ENCODE results near the gene DIPK2A. TPM values are rescaled to one million over a fixed set of nuclear protein-coding genes. Genes with fewer than 3 reads are reported as not detected.

DIPK2A gene
- total and polyA plus RNA-seq, 8 donors, result 3.9 to 142 (median 20.7) TPM

DNA sequence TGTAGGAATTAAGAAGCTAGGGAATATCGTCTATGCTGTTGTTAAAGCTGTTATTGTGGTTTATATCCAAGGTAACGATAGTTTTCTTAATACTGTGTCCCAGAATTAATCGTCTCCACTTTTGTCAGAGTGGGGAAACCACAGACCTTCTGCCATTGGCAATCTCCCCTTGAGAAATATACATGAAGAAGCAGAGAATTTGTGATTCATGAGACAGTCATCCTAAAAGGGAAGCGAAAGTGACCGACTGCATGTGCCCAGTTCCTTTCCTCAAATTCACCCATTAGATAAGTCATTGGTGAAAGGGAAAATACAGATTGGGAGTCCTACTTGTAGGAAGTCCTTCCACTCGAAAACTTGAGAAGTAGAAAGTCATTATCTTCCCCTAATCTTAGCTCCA lies 26.6 kb downstream of the DIPK2A start:
- intact Hi-C loops (cut with DNase I; ENCODE audit: low total_unique reads), result no loop called here

DNA sequence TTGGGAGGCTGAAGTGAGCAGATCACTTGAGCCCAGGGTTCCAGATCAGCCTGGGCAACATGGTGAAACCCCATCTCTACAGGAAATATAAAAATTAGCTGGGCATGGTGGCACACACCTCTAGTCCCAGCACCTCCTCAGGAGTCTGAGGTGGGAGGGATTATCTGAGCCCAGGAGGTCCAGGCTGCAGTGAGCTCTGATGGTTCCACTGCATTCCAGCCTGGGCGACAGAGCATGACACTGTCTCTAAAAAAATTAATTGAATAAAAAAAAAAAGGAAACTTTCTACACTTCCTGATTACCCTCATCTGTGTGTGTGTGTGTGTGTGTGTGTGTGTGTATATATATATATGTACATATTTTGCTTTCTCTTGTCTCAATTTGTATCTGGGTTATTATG lies 31.4 kb downstream of the DIPK2A start:
- Histone ChIP-seq H3K27ac (no peak overlapping the region), H3K36me3 (no peaks in the 10 kb centered on the region), H3K4me3 (no peak overlapping the region), H3K27me3 (no peaks in the 10 kb centered on the region), H3K9me3 (no peaks in the 10 kb centered on the region), H3K4me1 (no peaks in the 10 kb centered on the region)
- no peak for DNase-seq
- 87 to 100% (median 93%) methylated on average over 1 of the region's 1 CpG for WGBS, 5 donors
- intact Hi-C loops (cut with DNase I; ENCODE audit: low total_unique reads), result no loop called here
- TF ChIP-seq POLR2A (IDR thresholded peaks at IDR 0.05), result no peak
- TF ChIP-seq, protein P1, sequence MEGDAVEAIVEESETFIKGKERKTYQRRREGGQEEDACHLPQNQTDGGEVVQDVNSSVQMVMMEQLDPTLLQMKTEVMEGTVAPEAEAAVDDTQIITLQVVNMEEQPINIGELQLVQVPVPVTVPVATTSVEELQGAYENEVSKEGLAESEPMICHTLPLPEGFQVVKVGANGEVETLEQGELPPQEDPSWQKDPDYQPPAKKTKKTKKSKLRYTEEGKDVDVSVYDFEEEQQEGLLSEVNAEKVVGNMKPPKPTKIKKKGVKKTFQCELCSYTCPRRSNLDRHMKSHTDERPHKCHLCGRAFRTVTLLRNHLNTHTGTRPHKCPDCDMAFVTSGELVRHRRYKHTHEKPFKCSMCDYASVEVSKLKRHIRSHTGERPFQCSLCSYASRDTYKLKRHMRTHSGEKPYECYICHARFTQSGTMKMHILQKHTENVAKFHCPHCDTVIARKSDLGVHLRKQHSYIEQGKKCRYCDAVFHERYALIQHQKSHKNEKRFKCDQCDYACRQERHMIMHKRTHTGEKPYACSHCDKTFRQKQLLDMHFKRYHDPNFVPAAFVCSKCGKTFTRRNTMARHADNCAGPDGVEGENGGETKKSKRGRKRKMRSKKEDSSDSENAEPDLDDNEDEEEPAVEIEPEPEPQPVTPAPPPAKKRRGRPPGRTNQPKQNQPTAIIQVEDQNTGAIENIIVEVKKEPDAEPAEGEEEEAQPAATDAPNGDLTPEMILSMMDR (IDR thresholded peaks at IDR 0.05), result no peak
- TF ChIP-seq POLR2AphosphoS5 (IDR thresholded peaks at IDR 0.05), result no peak
- TF ChIP-seq EP300 (IDR thresholded peaks at IDR 0.05), result no peak

More for the DNA sequence above, 26.6 kb downstream of the DIPK2A start:
- Histone ChIP-seq H3K9me3 (no peaks in the 10 kb centered on the region), H3K4me1 (no peaks in the 10 kb centered on the region), H3K36me3 (peaks cover 0 to 4% (median 1%) of the 10 kb centered on the region in 4 donors), H3K27me3 (no peaks in the 10 kb centered on the region), H3K4me3 (no peak overlapping the region), H3K27ac (no peak overlapping the region)
- WGBS, 5 donors, result 82 to 92% (median 90%) methylated on average over 6 of the region's 6 CpGs
- TF ChIP-seq POLR2AphosphoS5 (IDR thresholded peaks at IDR 0.05), result no peak
- no peak for DNase-seq

DNA sequence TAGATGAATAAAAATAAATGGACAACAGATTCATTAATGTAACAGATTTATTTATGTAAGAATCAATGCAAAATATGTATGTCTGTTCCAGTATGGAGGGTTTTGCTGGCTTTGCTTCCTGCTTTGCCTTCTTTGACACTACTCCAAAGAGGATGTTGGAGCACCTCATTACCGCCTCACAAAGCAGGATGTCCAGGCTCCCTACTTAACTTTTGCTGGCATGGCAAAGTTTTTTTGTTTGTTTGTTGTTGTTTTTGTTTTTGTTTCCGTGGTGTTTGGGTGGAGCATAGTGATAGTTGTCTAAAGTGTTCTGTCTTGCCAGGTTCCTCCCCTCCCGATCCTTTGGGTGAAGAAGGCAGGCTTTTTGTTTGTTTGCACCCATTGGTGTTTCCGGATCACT lies 38.7 kb downstream of the DIPK2A start:
- no peaks in the 10 kb centered on the region for H3K4me1 ChIP-seq
- WGBS, 5 donors, result 82 to 91% (median 87%) methylated on average over 4 of the region's 4 CpGs
- H3K36me3 ChIP-seq, result no peaks in the 10 kb centered on the region
- no peaks in the 10 kb centered on the region for H3K27me3 ChIP-seq
- TF ChIP-seq EP300 (IDR thresholded peaks at IDR 0.05), result no peak
- TF ChIP-seq, protein P1 (IDR thresholded peaks at IDR 0.05), result no peak
- TF ChIP-seq POLR2A (IDR thresholded peaks at IDR 0.05), result no peak
- TF ChIP-seq POLR2AphosphoS5 (IDR thresholded peaks at IDR 0.05), result no peak
- intact Hi-C loops (cut with DNase I; ENCODE audit: low total_unique reads), result no loop called here
- no peaks in the 10 kb centered on the region for H3K9me3 ChIP-seq
- H3K4me3 ChIP-seq, result no peak overlapping the region
- no peak overlapping the region for H3K27ac ChIP-seq
- DNase-seq, result no peak

DNA sequence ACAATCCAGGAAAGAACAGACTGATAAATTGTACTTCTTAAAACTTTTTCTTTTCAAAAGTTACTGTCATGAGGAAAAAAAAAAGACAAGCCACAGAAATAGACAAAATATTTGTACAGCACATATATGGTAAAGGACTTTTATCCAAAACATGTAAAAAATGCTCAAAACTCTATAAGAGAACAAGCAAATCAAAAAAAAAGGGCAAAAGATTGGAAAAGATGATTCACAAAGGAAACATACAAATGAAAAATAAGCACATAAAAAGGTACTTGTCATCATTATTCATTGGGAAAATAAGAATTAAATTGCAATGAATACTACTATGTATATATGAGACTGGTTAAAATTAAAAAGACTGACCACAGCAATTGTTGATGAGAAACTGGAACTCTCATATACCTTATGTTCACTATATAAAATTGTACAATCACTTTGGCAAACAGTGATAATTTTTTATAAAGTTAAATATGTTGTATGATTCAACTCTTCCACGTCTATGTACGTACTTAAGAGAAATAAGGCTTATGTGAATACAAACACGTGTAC lies 39.7 kb downstream of the DIPK2A start:
- no peak overlapping the region for H3K27ac ChIP-seq
- no peak overlapping the region for H3K4me3 ChIP-seq
- H3K36me3 ChIP-seq, result no peaks in the 10 kb centered on the region
- WGBS, 5 donors, result 79 to 89% (median 82%) methylated on average over 3 of the region's 3 CpGs
- no peak for DNase-seq
- no peak for TF ChIP-seq POLR2AphosphoS5 (IDR thresholded peaks at IDR 0.05)
- TF ChIP-seq, protein P1 (IDR thresholded peaks at IDR 0.05), result no peak
- no peak for TF ChIP-seq POLR2A (IDR thresholded peaks at IDR 0.05)
- no peak for TF ChIP-seq EP300 (IDR thresholded peaks at IDR 0.05)
- H3K27me3 ChIP-seq, result no peaks in the 10 kb centered on the region
- H3K9me3 ChIP-seq, result no peaks in the 10 kb centered on the region
- no peaks in the 10 kb centered on the region for H3K4me1 ChIP-seq
- intact Hi-C loops (cut with DNase I; ENCODE audit: low total_unique reads), result no loop called here

DNA sequence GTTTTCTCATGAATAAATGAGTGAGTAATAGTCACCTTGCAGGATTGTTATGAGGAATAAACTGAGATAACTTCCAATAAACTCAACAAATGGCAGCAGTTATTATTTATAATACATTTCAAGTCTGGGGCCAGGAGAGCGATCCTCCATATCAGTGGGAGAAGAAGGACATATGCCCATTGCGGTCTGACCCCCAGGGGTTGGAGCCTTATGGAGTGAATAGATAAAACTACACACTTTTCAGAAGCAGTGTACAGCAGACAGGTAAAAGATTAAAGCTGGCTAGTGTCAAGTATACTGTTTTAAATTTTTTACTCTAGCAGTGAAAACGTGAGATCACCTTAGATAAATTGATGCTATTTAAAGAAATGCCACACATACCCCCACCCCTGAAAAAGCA lies 43.5 kb downstream of the DIPK2A start:
- WGBS, 5 donors, result 90 to 93% (median 91%) methylated on average over 3 of the region's 3 CpGs
- no peak overlapping the region for H3K4me3 ChIP-seq
- H3K4me1 ChIP-seq, result no peaks in the 10 kb centered on the region
- H3K27ac ChIP-seq, result no peak overlapping the region
- no peak for DNase-seq
- H3K36me3 ChIP-seq, result no peaks in the 10 kb centered on the region
- H3K9me3 ChIP-seq, result peaks cover 0 to 2% (median 0%) of the 10 kb centered on the region in 4 donors
- H3K27me3 ChIP-seq, result no peaks in the 10 kb centered on the region
- intact Hi-C loops (cut with DNase I; ENCODE audit: low total_unique reads), result no loop called here
- TF ChIP-seq, protein P1 (IDR thresholded peaks at IDR 0.05), result no peak
- TF ChIP-seq POLR2AphosphoS5 (IDR thresholded peaks at IDR 0.05) (no peak), POLR2A (IDR thresholded peaks at IDR 0.05) (no peak), EP300 (IDR thresholded peaks at IDR 0.05) (no peak)

Data from stomach (tissue), 9 donors.